ENCODE data around the gene PODN. TPM values are rescaled to one million over a fixed set of nuclear protein-coding genes. Genes with fewer than 3 reads are reported as not detected.

Gene PODN
- total RNA-seq, 1 experiment from 2014 or later = not detected

GRCh38 chr1:53114090-53114489 lies 52.1 kb downstream of the PODN start:
- DNase-seq (ENCODE audit: low spot score) = no peak

- no peak for DNase-seq (ENCODE audit: low spot score)
These were observed 52.8 kb downstream of the PODN start for GRCh38 chr1:53114581-53115400.

- DNase-seq (ENCODE audit: low spot score) = no peak
These were observed 53.6 kb downstream of the PODN start for GRCh38 chr1:53115403-53116306.

- DNase-seq (ENCODE audit: low spot score) = no peak
These were observed 54.3 kb downstream of the PODN start for GRCh38 chr1:53116307-53116810.

- no peak for DNase-seq (ENCODE audit: low spot score)
These were observed 55.1 kb downstream of the PODN start for GRCh38 chr1:53116933-53117600.

- no peak for DNase-seq (ENCODE audit: low spot score)
These were observed 55.8 kb downstream of the PODN start for GRCh38 chr1:53117836-53118235.

- no peak for DNase-seq (ENCODE audit: low spot score)
These were observed 58.6 kb downstream of the PODN start for GRCh38 chr1:53120659-53121058.

GRCh38 chr1:53121319-53122172 lies 59.5 kb downstream of the PODN start:
- no peak for DNase-seq (ENCODE audit: low spot score)

GRCh38 chr1:53122201-53122885 lies 60.3 kb downstream of the PODN start:
- DNase-seq (ENCODE audit: low spot score) = no peak

GRCh38 chr1:53122961-53123413 lies 61.0 kb downstream of the PODN start:
- DNase-seq (ENCODE audit: low spot score) = no peak

- DNase-seq (ENCODE audit: low spot score) = no peak
These were observed 61.6 kb downstream of the PODN start for GRCh38 chr1:53123453-53124140.

GRCh38 chr1:53125122-53125521 lies 63.1 kb downstream of the PODN start:
- no peak for DNase-seq (ENCODE audit: low spot score)

- DNase-seq (ENCODE audit: low spot score) = no peak
These were observed 63.8 kb downstream of the PODN start for GRCh38 chr1:53125623-53126360.

- no peak for DNase-seq (ENCODE audit: low spot score)
These were observed 64.5 kb downstream of the PODN start for GRCh38 chr1:53126495-53126894.

GRCh38 chr1:53127546-53127945 lies 65.5 kb downstream of the PODN start:
- DNase-seq (ENCODE audit: low spot score) = no peak

GRCh38 chr1:53128401-53128800 lies 66.4 kb downstream of the PODN start:
- no peak for DNase-seq (ENCODE audit: low spot score)

- DNase-seq (ENCODE audit: low spot score) = no peak
These were observed 68.0 kb downstream of the PODN start for GRCh38 chr1:53129891-53130597.

- DNase-seq (ENCODE audit: low spot score) = no peak
These were observed 68.5 kb downstream of the PODN start for GRCh38 chr1:53130598-53130877.
